T-helper 2 cell treated with Interferon-gamma antibody and Interleukin-4, amounts not matched to agents 5 μg/mL and 100 μg/mL, for 36 hours (primary cell): Measurements from ENCODE around the gene TVP23C.
"Not testable (repeated sequence)": the region's sequence is repeated elsewhere in the genome, so short reads cannot be mapped to it uniquely, and the experiment has no call there.

Experiments
- DNase-seq: peaks from one replicate; pipeline ENCODE4 v3.0.0; 2021; ENCODE audit warnings: low spot score
- H3K27ac Mint-ChIP-seq: one replicate; pipeline ENCODE4 v1.8.0; 2021; ENCODE audit warnings: mild to moderate bottlenecking, mixed read lengths
- H3K27me3 Mint-ChIP-seq: one replicate; pipeline ENCODE4 v1.8.0; 2021; ENCODE audit warnings: low read depth, mixed read lengths
- H3K36me3 Mint-ChIP-seq: one replicate; pipeline ENCODE4 v1.8.0; 2021; ENCODE audit warnings: low read depth, mixed read lengths
- H3K4me1 Mint-ChIP-seq: one replicate; pipeline ENCODE4 v1.8.0; 2021; ENCODE audit warnings: low read depth, mixed read lengths
- H3K4me3 Mint-ChIP-seq: one replicate; pipeline ENCODE4 v1.8.0; 2022; ENCODE audit warnings: mild to moderate bottlenecking, moderate library complexity, mixed read lengths
- H3K9me3 Mint-ChIP-seq: one replicate; pipeline ENCODE4 v1.8.0; 2021; ENCODE audit warnings: mixed read lengths

TVP23C gene

GRCh38 chr17:15558403-15559105, 4.7 kb downstream of the TVP23C start:
- H3K27ac Mint-ChIP-seq: peak overlapping the region; percentile 27
- H3K4me3 Mint-ChIP-seq, H3K27me3 Mint-ChIP-seq: not testable (repeated sequence)

GRCh38 chr17:15557334-15557832, 5.9 kb downstream of the TVP23C start:
- not testable (repeated sequence) for DNase-seq, H3K9me3 Mint-ChIP-seq, H3K27ac Mint-ChIP-seq, H3K27me3 Mint-ChIP-seq, H3K4me3 Mint-ChIP-seq
- Mint-ChIP-seq H3K36me3 (peaks cover 20% of the 10 kb centered on the region), H3K4me1 (peaks cover 12% of the 10 kb centered on the region)

More at GRCh38 chr17:15558403-15559105, 4.7 kb downstream of the TVP23C start:
- Mint-ChIP-seq H3K4me1 (peaks cover 12% of the 10 kb centered on the region), H3K36me3 (peaks cover 21% of the 10 kb centered on the region)
- DNase-seq, H3K9me3 Mint-ChIP-seq: not testable (repeated sequence)

- peaks cover 22% of the 10 kb centered on the region for H3K36me3 Mint-ChIP-seq
- H3K27me3 Mint-ChIP-seq: not testable (repeated sequence)
Measured at GRCh38 chr17:15552932-15553331, 10.4 kb downstream of the TVP23C start.

GRCh38 chr17:15549552-15549951, 13.7 kb downstream of the TVP23C start:
- H3K27ac Mint-ChIP-seq, DNase-seq, H3K4me3 Mint-ChIP-seq, H3K4me1 Mint-ChIP-seq, H3K9me3 Mint-ChIP-seq, H3K27me3 Mint-ChIP-seq: not testable (repeated sequence)
- peaks cover 33% of the 10 kb centered on the region for H3K36me3 Mint-ChIP-seq

More at GRCh38 chr17:15552932-15553331, 10.4 kb downstream of the TVP23C start:
- not testable (repeated sequence) for H3K27ac Mint-ChIP-seq, H3K9me3 Mint-ChIP-seq, H3K4me3 Mint-ChIP-seq, DNase-seq, H3K4me1 Mint-ChIP-seq

GRCh38 chr17:15546604-15547003, 16.7 kb downstream of the TVP23C start:
- DNase-seq, H3K4me3 Mint-ChIP-seq, H3K27ac Mint-ChIP-seq, H3K4me1 Mint-ChIP-seq, H3K9me3 Mint-ChIP-seq, H3K27me3 Mint-ChIP-seq: not testable (repeated sequence)
- peaks cover 28% of the 10 kb centered on the region for H3K36me3 Mint-ChIP-seq

GRCh38 chr17:15540371-15541219, 22.7 kb downstream of the TVP23C start:
- DNase-seq, H3K9me3 Mint-ChIP-seq, H3K27me3 Mint-ChIP-seq, H3K4me3 Mint-ChIP-seq, H3K4me1 Mint-ChIP-seq, H3K27ac Mint-ChIP-seq: not testable (repeated sequence)
- H3K36me3 Mint-ChIP-seq: peaks cover 16% of the 10 kb centered on the region

- not testable (repeated sequence) for H3K9me3 Mint-ChIP-seq, DNase-seq, H3K27ac Mint-ChIP-seq, H3K4me1 Mint-ChIP-seq, H3K27me3 Mint-ChIP-seq, H3K4me3 Mint-ChIP-seq
- H3K36me3 Mint-ChIP-seq: peaks cover 22% of the 10 kb centered on the region
Measured at GRCh38 chr17:15533122-15533521, 30.2 kb downstream of the TVP23C start.

GRCh38 chr17:15526292-15527218, 36.7 kb downstream of the TVP23C start:
- H3K27ac Mint-ChIP-seq, DNase-seq, H3K4me1 Mint-ChIP-seq, H3K27me3 Mint-ChIP-seq, H3K9me3 Mint-ChIP-seq, H3K4me3 Mint-ChIP-seq: not testable (repeated sequence)
- H3K36me3 Mint-ChIP-seq: peaks cover 12% of the 10 kb centered on the region

GRCh38 chr17:15524990-15525985, 38.0 kb downstream of the TVP23C start:
- not testable (repeated sequence) for H3K27me3 Mint-ChIP-seq, H3K4me1 Mint-ChIP-seq, H3K27ac Mint-ChIP-seq, H3K4me3 Mint-ChIP-seq, H3K36me3 Mint-ChIP-seq, DNase-seq, H3K9me3 Mint-ChIP-seq

GRCh38 chr17:15516150-15516549, 47.1 kb downstream of the TVP23C start:
- H3K27me3 Mint-ChIP-seq: no peaks in the 10 kb centered on the region
- H3K4me3 Mint-ChIP-seq: no peak overlapping the region
- peaks cover 29% of the 10 kb centered on the region for H3K36me3 Mint-ChIP-seq
- DNase-seq: no peak
- H3K9me3 Mint-ChIP-seq: no peaks in the 10 kb centered on the region
- peaks cover 2% of the 10 kb centered on the region for H3K4me1 Mint-ChIP-seq
- H3K27ac Mint-ChIP-seq: no peak overlapping the region

GRCh38 chr17:15514469-15514868, 48.8 kb downstream of the TVP23C start:
- Mint-ChIP-seq H3K36me3 (peaks cover 29% of the 10 kb centered on the region), H3K4me1 (peaks cover 2% of the 10 kb centered on the region), H3K27ac (no peak overlapping the region), H3K9me3 (no peaks in the 10 kb centered on the region), H3K4me3 (no peak overlapping the region), H3K27me3 (no peaks in the 10 kb centered on the region)
- DNase-seq: no peak

- no peaks in the 10 kb centered on the region for H3K9me3 Mint-ChIP-seq
- no peaks in the 10 kb centered on the region for H3K27me3 Mint-ChIP-seq
- H3K27ac Mint-ChIP-seq: no peak overlapping the region
- no peak overlapping the region for H3K4me3 Mint-ChIP-seq
- no peak for DNase-seq
- peaks cover 2% of the 10 kb centered on the region for H3K4me1 Mint-ChIP-seq
- peaks cover 27% of the 10 kb centered on the region for H3K36me3 Mint-ChIP-seq
Measured at GRCh38 chr17:15513856-15514459, 49.3 kb downstream of the TVP23C start.
